Measurements from ENCODE around the gene ACTL10. TPM values are rescaled to one million over a fixed set of nuclear protein-coding genes. Genes with fewer than 3 reads are reported as not detected.
"Not testable (repeated sequence)": the region's sequence is repeated elsewhere in the genome, so short reads cannot be mapped to it uniquely, and the experiment has no call there.

The ACTL10 gene
- total RNA-seq, 1 experiment from 2014 or later: 1.3 TPM

DNA sequence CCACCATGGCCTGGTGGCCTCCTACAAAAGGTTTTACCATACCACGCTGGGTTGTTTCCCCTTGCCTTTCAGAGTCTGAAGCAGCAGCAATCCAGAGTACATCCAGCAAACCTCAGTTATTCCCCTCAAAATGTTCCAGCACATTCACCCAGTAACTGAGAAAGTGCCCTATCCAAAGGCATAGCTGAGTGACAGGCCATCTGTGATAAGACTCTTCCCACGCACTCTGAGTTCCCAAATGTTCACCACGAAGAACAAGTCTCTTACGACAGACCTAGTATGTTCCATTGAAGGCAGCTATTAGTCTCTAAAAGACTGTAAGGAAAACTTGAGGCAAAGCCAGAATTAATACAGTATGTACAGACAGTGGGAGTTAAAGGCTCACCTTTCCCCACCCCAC lies 36.2 kb upstream of the ACTL10 start (continued):
- TF ChIP-seq, protein P1, sequence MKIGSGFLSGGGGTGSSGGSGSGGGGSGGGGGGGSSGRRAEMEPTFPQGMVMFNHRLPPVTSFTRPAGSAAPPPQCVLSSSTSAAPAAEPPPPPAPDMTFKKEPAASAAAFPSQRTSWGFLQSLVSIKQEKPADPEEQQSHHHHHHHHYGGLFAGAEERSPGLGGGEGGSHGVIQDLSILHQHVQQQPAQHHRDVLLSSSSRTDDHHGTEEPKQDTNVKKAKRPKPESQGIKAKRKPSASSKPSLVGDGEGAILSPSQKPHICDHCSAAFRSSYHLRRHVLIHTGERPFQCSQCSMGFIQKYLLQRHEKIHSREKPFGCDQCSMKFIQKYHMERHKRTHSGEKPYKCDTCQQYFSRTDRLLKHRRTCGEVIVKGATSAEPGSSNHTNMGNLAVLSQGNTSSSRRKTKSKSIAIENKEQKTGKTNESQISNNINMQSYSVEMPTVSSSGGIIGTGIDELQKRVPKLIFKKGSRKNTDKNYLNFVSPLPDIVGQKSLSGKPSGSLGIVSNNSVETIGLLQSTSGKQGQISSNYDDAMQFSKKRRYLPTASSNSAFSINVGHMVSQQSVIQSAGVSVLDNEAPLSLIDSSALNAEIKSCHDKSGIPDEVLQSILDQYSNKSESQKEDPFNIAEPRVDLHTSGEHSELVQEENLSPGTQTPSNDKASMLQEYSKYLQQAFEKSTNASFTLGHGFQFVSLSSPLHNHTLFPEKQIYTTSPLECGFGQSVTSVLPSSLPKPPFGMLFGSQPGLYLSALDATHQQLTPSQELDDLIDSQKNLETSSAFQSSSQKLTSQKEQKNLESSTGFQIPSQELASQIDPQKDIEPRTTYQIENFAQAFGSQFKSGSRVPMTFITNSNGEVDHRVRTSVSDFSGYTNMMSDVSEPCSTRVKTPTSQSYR (CRISPR knock-in tag; IDR thresholded peaks at IDR 0.05): no peak

DNA sequence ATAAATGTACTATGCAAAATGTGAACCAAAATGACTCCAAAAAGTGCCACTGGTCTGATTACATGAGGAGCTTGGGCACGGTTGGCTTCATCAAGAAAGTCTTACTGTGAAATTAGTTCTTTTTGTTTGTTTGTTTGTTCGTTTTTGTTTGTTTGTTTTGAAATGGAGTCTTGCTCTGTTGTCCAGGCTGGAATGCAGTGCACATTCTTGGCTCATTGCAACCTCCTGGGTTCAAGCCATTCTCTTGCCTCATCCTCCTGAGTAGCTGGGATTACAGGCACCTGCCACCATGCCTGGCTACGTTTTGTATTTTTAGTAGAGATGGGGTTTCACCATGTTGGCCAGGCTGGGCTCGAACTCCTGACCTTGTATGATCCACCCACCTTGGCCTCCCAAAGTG lies 34.8 kb upstream of the ACTL10 start:
- CTCF ChIA-PET; H3K27ac Mint-ChIP-seq; POLR2A ChIA-PET; DNase-seq (ENCODE audit: low spot score); H3K4me3 Mint-ChIP-seq; H3K4me1 Mint-ChIP-seq; ATAC-seq; H3K27me3 Mint-ChIP-seq (ENCODE audit: low read depth); H3K9me3 Mint-ChIP-seq: not testable (repeated sequence)
- peaks cover 26% of the 10 kb centered on the region for H3K36me3 Mint-ChIP-seq

DNA sequence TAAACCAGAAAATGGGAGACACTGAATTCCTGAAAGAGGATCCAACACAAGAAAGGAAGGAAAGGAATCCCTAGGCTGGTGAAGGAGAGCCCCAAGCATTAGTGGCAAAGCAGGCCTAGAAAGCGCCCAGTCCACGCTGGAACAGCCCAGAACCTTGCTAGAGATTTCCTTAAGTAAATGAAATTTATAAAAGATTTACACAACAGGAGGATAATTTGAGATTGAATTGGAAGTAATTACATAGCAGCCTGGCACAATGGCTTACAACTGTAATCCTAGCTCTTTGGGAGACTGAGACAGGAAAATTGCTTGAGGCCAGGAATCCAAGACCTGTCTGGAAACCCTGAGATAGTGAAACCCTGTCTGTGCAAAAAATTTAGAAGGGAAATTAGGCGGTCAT lies 31.4 kb upstream of the ACTL10 start:
- DNase-seq (ENCODE audit: low spot score): no peak
- Mint-ChIP-seq H3K27me3 (ENCODE audit: low read depth) (no peaks in the 10 kb centered on the region), H3K9me3 (no peaks in the 10 kb centered on the region), H3K36me3 (peaks cover 34% of the 10 kb centered on the region), H3K4me1 (no peaks in the 10 kb centered on the region), H3K27ac (no peak overlapping the region), H3K4me3 (no peak overlapping the region)
- ChIA-PET POLR2A (no interaction called here), CTCF (interaction anchor here (1.0 kb wide), 1 partner anchor 178 kb away, joined by 3 read pairs; no protein-coding TSS in a partner anchor)
- TF ChIP-seq MXD4 (CRISPR knock-in tag; IDR thresholded peaks at IDR 0.05; ENCODE audit: borderline replicate concordance): no peak
- TF ChIP-seq ZNF317 (CRISPR knock-in tag; IDR thresholded peaks at IDR 0.05; ENCODE audit: borderline replicate concordance, low read depth): no peak
- ATAC-seq: no peak

DNA sequence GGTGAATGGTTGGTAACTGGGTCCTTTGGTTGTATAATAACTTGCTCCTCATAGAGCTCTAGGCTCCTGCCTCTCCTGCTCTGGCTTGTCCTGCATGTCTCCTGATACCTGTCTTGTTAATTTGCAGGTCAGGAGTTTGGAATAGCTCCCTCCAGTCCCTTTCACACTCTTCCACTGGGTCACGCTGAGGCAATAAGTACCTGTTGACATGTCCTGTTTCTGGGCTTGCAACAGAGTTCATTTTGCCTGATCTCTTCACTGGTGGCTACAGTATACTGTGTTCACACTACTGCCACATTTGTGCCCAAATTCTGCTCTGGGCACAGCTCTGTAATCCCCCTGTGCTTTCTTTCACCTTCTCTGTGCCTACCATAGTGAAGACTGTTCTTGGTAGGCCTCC lies 30.0 kb upstream of the ACTL10 start:
- Mint-ChIP-seq H3K27ac (no peak overlapping the region), H3K4me3 (no peak overlapping the region), H3K9me3 (no peaks in the 10 kb centered on the region), H3K36me3 (peaks cover 39% of the 10 kb centered on the region), H3K4me1 (no peaks in the 10 kb centered on the region), H3K27me3 (ENCODE audit: low read depth) (no peaks in the 10 kb centered on the region)
- DNase-seq (ENCODE audit: low spot score) (no peak), ATAC-seq (no peak)
- TF ChIP-seq, protein P2, sequence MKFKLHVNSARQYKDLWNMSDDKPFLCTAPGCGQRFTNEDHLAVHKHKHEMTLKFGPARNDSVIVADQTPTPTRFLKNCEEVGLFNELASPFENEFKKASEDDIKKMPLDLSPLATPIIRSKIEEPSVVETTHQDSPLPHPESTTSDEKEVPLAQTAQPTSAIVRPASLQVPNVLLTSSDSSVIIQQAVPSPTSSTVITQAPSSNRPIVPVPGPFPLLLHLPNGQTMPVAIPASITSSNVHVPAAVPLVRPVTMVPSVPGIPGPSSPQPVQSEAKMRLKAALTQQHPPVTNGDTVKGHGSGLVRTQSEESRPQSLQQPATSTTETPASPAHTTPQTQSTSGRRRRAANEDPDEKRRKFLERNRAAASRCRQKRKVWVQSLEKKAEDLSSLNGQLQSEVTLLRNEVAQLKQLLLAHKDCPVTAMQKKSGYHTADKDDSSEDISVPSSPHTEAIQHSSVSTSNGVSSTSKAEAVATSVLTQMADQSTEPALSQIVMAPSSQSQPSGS (CRISPR knock-in tag; IDR thresholded peaks at IDR 0.05; ENCODE audit: borderline replicate concordance, low read depth): no peak
- TF ChIP-seq, protein P3, sequence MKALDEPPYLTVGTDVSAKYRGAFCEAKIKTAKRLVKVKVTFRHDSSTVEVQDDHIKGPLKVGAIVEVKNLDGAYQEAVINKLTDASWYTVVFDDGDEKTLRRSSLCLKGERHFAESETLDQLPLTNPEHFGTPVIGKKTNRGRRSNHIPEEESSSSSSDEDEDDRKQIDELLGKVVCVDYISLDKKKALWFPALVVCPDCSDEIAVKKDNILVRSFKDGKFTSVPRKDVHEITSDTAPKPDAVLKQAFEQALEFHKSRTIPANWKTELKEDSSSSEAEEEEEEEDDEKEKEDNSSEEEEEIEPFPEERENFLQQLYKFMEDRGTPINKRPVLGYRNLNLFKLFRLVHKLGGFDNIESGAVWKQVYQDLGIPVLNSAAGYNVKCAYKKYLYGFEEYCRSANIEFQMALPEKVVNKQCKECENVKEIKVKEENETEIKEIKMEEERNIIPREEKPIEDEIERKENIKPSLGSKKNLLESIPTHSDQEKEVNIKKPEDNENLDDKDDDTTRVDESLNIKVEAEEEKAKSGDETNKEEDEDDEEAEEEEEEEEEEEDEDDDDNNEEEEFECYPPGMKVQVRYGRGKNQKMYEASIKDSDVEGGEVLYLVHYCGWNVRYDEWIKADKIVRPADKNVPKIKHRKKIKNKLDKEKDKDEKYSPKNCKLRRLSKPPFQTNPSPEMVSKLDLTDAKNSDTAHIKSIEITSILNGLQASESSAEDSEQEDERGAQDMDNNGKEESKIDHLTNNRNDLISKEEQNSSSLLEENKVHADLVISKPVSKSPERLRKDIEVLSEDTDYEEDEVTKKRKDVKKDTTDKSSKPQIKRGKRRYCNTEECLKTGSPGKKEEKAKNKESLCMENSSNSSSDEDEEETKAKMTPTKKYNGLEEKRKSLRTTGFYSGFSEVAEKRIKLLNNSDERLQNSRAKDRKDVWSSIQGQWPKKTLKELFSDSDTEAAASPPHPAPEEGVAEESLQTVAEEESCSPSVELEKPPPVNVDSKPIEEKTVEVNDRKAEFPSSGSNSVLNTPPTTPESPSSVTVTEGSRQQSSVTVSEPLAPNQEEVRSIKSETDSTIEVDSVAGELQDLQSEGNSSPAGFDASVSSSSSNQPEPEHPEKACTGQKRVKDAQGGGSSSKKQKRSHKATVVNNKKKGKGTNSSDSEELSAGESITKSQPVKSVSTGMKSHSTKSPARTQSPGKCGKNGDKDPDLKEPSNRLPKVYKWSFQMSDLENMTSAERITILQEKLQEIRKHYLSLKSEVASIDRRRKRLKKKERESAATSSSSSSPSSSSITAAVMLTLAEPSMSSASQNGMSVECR (CRISPR knock-in tag; IDR thresholded peaks at IDR 0.05; ENCODE audit: borderline replicate concordance): no peak
- TF ChIP-seq JAZF1 (CRISPR knock-in tag; IDR thresholded peaks at IDR 0.05) (no peak), CREB1 (CRISPR knock-in tag; IDR thresholded peaks at IDR 0.05) (no peak)
- TF ChIP-seq, protein P4, sequence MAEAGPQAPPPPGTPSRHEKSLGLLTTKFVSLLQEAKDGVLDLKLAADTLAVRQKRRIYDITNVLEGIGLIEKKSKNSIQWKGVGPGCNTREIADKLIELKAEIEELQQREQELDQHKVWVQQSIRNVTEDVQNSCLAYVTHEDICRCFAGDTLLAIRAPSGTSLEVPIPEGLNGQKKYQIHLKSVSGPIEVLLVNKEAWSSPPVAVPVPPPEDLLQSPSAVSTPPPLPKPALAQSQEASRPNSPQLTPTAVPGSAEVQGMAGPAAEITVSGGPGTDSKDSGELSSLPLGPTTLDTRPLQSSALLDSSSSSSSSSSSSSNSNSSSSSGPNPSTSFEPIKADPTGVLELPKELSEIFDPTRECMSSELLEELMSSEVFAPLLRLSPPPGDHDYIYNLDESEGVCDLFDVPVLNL (CRISPR knock-in tag; IDR thresholded peaks at IDR 0.05; ENCODE audit: borderline replicate concordance, low read depth): no peak
- TF ChIP-seq, protein P5, sequence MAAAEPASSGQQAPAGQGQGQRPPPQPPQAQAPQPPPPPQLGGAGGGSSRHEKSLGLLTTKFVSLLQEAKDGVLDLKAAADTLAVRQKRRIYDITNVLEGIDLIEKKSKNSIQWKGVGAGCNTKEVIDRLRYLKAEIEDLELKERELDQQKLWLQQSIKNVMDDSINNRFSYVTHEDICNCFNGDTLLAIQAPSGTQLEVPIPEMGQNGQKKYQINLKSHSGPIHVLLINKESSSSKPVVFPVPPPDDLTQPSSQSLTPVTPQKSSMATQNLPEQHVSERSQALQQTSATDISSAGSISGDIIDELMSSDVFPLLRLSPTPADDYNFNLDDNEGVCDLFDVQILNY (CRISPR knock-in tag; IDR thresholded peaks at IDR 0.05): no peak
- TF ChIP-seq, protein P6, sequence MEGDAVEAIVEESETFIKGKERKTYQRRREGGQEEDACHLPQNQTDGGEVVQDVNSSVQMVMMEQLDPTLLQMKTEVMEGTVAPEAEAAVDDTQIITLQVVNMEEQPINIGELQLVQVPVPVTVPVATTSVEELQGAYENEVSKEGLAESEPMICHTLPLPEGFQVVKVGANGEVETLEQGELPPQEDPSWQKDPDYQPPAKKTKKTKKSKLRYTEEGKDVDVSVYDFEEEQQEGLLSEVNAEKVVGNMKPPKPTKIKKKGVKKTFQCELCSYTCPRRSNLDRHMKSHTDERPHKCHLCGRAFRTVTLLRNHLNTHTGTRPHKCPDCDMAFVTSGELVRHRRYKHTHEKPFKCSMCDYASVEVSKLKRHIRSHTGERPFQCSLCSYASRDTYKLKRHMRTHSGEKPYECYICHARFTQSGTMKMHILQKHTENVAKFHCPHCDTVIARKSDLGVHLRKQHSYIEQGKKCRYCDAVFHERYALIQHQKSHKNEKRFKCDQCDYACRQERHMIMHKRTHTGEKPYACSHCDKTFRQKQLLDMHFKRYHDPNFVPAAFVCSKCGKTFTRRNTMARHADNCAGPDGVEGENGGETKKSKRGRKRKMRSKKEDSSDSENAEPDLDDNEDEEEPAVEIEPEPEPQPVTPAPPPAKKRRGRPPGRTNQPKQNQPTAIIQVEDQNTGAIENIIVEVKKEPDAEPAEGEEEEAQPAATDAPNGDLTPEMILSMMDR (IDR thresholded peaks at IDR 0.05): no peak
- TF ChIP-seq, protein P7, sequence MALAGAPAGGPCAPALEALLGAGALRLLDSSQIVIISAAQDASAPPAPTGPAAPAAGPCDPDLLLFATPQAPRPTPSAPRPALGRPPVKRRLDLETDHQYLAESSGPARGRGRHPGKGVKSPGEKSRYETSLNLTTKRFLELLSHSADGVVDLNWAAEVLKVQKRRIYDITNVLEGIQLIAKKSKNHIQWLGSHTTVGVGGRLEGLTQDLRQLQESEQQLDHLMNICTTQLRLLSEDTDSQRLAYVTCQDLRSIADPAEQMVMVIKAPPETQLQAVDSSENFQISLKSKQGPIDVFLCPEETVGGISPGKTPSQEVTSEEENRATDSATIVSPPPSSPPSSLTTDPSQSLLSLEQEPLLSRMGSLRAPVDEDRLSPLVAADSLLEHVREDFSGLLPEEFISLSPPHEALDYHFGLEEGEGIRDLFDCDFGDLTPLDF (CRISPR knock-in tag; IDR thresholded peaks at IDR 0.05): no peak
- TF ChIP-seq, protein P8, sequence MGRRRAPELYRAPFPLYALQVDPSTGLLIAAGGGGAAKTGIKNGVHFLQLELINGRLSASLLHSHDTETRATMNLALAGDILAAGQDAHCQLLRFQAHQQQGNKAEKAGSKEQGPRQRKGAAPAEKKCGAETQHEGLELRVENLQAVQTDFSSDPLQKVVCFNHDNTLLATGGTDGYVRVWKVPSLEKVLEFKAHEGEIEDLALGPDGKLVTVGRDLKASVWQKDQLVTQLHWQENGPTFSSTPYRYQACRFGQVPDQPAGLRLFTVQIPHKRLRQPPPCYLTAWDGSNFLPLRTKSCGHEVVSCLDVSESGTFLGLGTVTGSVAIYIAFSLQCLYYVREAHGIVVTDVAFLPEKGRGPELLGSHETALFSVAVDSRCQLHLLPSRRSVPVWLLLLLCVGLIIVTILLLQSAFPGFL (CRISPR knock-in tag; IDR thresholded peaks at IDR 0.05; ENCODE audit: borderline replicate concordance): no peak
- CTCF ChIA-PET: no interaction called here
- POLR2A ChIA-PET: no interaction called here

Data from WTC11 (cell line).